Endothelial cell of hepatic sinusoid (primary cell): ENCODE data around the gene DAZL.

ENCODE experiments used
- in situ Hi-C: cut with HindIII; loops from 2 replicates; pipeline ENCODE4 v1.10.0; 2017; ENCODE audit warnings: low sequenced_read_pairs

Gene DAZL

GRCh38 chr3:16599694-16600093 is 5.5 kb downstream of the DAZL start:
- in situ Hi-C loops, result loop anchor here (5.0 to 25.0 kb wide), 2 partner anchors 633 to 813 kb away; no protein-coding TSS in a partner anchor

GRCh38 chr3:16596352-16597032 is 8.7 kb downstream of the DAZL start:
- in situ Hi-C loops, result no loop called here

- in situ Hi-C loops, result no loop called here
These were observed 9.4 kb downstream of the DAZL start for GRCh38 chr3:16595778-16596177.

- in situ Hi-C loops, result no loop called here
These were observed 15.2 kb downstream of the DAZL start for GRCh38 chr3:16589867-16590624.

- in situ Hi-C loops, result no loop called here
These were observed 16.1 kb downstream of the DAZL start for GRCh38 chr3:16589120-16589519.

- in situ Hi-C loops, result no loop called here
These were observed 17.6 kb downstream of the DAZL start for GRCh38 chr3:16587681-16588060.

- in situ Hi-C loops, result no loop called here
These were observed 18.1 kb downstream of the DAZL start for GRCh38 chr3:16587047-16587680.

- in situ Hi-C loops, result no loop called here
These were observed 20.3 kb downstream of the DAZL start for GRCh38 chr3:16584880-16585279.

- in situ Hi-C loops, result no loop called here
These were observed 21.7 kb downstream of the DAZL start for GRCh38 chr3:16583551-16583950.

GRCh38 chr3:16570113-16570512 is 35.1 kb downstream of the DAZL start:
- in situ Hi-C loops, result no loop called here

- in situ Hi-C loops, result no loop called here
These were observed 36.7 kb downstream of the DAZL start for GRCh38 chr3:16568532-16568931.

GRCh38 chr3:16568115-16568514 is 37.1 kb downstream of the DAZL start:
- in situ Hi-C loops, result no loop called here

- in situ Hi-C loops, result no loop called here
These were observed 45.4 kb downstream of the DAZL start for GRCh38 chr3:16559653-16560365.

GRCh38 chr3:16554126-16554525 is 51.1 kb downstream of the DAZL start:
- in situ Hi-C loops, result loop anchor here (5.0 kb wide), 1 partner anchor 262 kb away; no protein-coding TSS in a partner anchor

- in situ Hi-C loops, result loop anchor here (5.0 kb wide), 1 partner anchor 260 kb away; no protein-coding TSS in a partner anchor
These were observed 52.5 kb downstream of the DAZL start for GRCh38 chr3:16552757-16553156.

GRCh38 chr3:16551342-16551976 is 53.8 kb downstream of the DAZL start:
- in situ Hi-C loops, result loop anchor here (5.0 kb wide), 1 partner anchor 259 kb away; no protein-coding TSS in a partner anchor

GRCh38 chr3:16550676-16551341 is 54.4 kb downstream of the DAZL start:
- in situ Hi-C loops, result loop anchor here (5.0 kb wide), 1 partner anchor 259 kb away; no protein-coding TSS in a partner anchor

GRCh38 chr3:16550305-16550675 is 54.9 kb downstream of the DAZL start:
- in situ Hi-C loops, result loop anchor here (5.0 kb wide), 1 partner anchor 258 kb away; no protein-coding TSS in a partner anchor

- in situ Hi-C loops, result loop anchor here (25.0 kb wide), 1 partner anchor 711 kb away; no protein-coding TSS in a partner anchor
These were observed 56.5 kb downstream of the DAZL start for GRCh38 chr3:16548721-16549120.
